Breast epithelium (tissue), 3 donors: ENCODE data around the gene LDLRAD3.

Source experiments
- CTCF ChIP-seq, 3 donors: fragments of 450-650 bp; IDR thresholded peaks; one replicate each; pipeline ENCODE4 v1.5.1; 2016 to 2017; ENCODE audit warnings: antibody characterized with exemption in 3 of 3, mild to moderate bottlenecking in 3 of 3, moderate library complexity in 3 of 3
- POLR2A ChIP-seq: fragments of 450-650 bp; IDR thresholded peaks from one replicate; pipeline ENCODE4 v1.6.1; 2016; ENCODE audit warnings: antibody characterized with exemption, mild to moderate bottlenecking, moderate library complexity

DNA sequence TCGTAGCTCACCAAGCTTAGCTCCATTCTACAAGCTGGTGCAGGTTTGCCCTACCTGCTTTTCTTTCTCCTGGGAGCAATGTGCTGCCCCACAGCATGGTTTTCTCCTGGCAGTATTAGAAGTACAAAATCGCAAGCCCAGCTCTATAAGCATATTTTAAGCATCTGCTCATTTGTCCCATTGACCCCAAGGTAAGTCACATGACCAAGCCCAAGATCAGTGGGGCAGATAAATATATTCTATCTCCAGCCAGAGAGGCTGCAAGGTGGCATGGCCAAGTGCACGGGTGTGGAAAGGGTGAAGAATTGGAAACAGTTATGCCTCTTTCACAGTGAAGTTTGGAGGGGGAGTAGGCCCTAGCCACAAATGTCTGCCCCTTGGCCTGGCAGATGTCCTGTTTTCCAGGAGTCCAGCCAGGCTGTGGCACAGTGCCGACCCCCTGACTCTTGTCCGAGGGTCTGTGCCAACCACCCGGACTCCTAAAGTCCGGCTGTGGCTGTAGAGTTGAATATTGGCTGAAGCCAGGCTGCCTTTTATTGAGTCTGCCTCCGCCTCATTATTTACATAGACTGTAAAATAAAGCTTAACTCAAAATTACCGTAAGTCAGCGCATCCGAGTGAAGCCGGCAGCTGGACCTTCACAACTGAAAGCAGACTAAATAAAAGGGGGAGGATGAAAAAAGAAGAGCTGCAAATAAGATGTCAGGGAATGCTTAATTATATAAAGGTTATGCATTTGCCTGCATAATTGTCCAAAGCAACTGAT, 179.7 kb downstream of the LDLRAD3 start:
- TF ChIP-seq CTCF (IDR thresholded peaks at IDR 0.05) (no peak), POLR2A (no peak)
